Sigmoid colon (tissue), 7 donors: Measurements from ENCODE around the gene SMIM23. TPM values are rescaled to one million over a fixed set of nuclear protein-coding genes. Genes with fewer than 3 reads are reported as not detected.

Source experiments
- DNase-seq: peaks from one replicate; pipeline ENCODE4 v3.0.0-alpha.2; 2019
- H3K27ac ChIP-seq, 4 donors: fragments of 200-600 bp; sonication (generic); one replicate each; pipeline ENCODE4 v1.5.1; 2016 to 2019; ENCODE audit warnings: mild to moderate bottlenecking in 1 of 4
- H3K27me3 ChIP-seq, 3 donors: fragments of 200-600 bp; sonication (generic); one replicate each; pipeline ENCODE4 v1.5.1; 2019; ENCODE audit warnings: mild to moderate bottlenecking in 1 of 3
- H3K36me3 ChIP-seq, 4 donors: fragments of 200-600 bp; sonication (generic); one replicate each; pipeline ENCODE4 v1.5.1; 2016 to 2019
- H3K4me1 ChIP-seq, 4 donors: fragments of 200-600 bp; sonication (generic); one replicate each; pipeline ENCODE4 v1.5.1; 2017 to 2019
- H3K4me3 ChIP-seq, 4 donors: fragments of 200-600 bp; sonication (generic); one replicate each; pipeline ENCODE4 v1.5.1; 2017 to 2019; ENCODE audit warnings: mild to moderate bottlenecking in 2 of 4, moderate library complexity in 1 of 4
- H3K9me3 ChIP-seq, 4 donors: fragments of 200-600 bp in 3 of 4; sonication (generic) in 3 of 4; one replicate each; pipeline versions ENCODE4 v1.5.1 to v1.6.1; 2013 to 2019
- EP300 ChIP-seq, 4 donors: sonication (generic); formaldehyde crosslinking; IDR thresholded peaks; one replicate each; pipeline ENCODE4 v1.6.1; 2017; ENCODE audit warnings: antibody characterized with exemption in 4 of 4
- POLR2A ChIP-seq, 2 donors: fragments of 450-650 bp; IDR thresholded peaks; one replicate each; pipeline ENCODE4 v1.6.1; 2016; ENCODE audit warnings: antibody characterized with exemption in 2 of 2, mild to moderate bottlenecking in 2 of 2, moderate library complexity in 2 of 2
- POLR2AphosphoS5 ChIP-seq, 4 donors: sonication (generic); formaldehyde crosslinking; IDR thresholded peaks; one replicate each; pipeline ENCODE4 v1.6.1; 2017; ENCODE audit warnings: antibody characterized with exemption in 4 of 4
- WGBS, 2 donors: extraction: QIAGEN DNeasy Blood & Tissue Kit; methylation state at CpG; one replicate each; pipeline ENCODE4 v1.1.7; 2013; 5-methylcytosine and 5-hydroxymethylcytosine counted together
- intact Hi-C: fragments of 100-400 bp; cut with DNase I; formaldehyde crosslinking; loops from one replicate; pipeline ENCODE4 v1.15.1; 2023
- polyA plus RNA-seq, 3 donors: library from polyadenylated mRNA; stranded (reverse); fragments of 200-250 nt; gene quantifications; one replicate each; pipeline ENCODE4 v1.2.3, GENCODE V29; 2013
- total RNA-seq, 4 donors: library from RNA; depleted of rRNA; stranded (reverse); fragments of >200 nt; gene quantifications; one replicate each; pipeline ENCODE4 v1.1.0, GENCODE V29; 2016
- TF ChIP-seq, protein P1 (sequence below), 4 experiments: fragments of 450-650 bp in 3 of 4; fragments of 200-600 bp in 1 of 4; IDR thresholded peaks; one replicate each; pipeline ENCODE4 v1.5.1; 2016 to 2019; ENCODE audit warnings: antibody characterized with exemption in 4 of 4, mild to moderate bottlenecking in 3 of 4, moderate library complexity in 2 of 4
- donor health status: healthy with polysubstance abuse.
- donor health status: Bipolar disorder and iron deficiency.
- donor health status: healthy.

SMIM23 gene
- total and polyA plus RNA-seq, 7 donors: not detected

DNA sequence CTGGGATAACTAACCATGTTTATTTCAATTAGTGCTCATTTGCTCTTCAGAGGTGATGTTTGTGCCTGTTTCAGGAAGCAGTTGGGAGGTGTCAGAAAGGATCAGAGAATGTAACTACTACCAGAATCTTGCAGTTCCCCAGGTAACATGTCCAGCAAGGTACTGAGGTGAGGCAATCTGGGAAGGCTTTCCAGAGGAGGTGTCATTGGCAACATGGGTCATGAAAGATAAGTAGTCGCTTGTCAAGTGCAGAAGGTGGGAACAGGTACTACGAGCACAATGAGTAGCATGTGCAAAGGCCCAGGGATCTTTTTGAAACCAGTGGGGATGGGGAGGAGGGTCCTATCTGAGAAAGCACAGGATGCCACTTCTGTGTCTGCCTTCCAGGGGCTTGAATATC is 4.8 kb downstream of the SMIM23 start:
- 92% methylated on average over 2 of the region's 2 CpGs for WGBS, 2 donors
- no peaks in the 10 kb centered on the region for H3K36me3 ChIP-seq
- H3K27me3 ChIP-seq: no peaks in the 10 kb centered on the region
- TF ChIP-seq POLR2A (IDR thresholded peaks at IDR 0.05) (no peak), EP300 (IDR thresholded peaks at IDR 0.05) (no peak), POLR2AphosphoS5 (IDR thresholded peaks at IDR 0.05) (no peak)
- TF ChIP-seq, protein P1, sequence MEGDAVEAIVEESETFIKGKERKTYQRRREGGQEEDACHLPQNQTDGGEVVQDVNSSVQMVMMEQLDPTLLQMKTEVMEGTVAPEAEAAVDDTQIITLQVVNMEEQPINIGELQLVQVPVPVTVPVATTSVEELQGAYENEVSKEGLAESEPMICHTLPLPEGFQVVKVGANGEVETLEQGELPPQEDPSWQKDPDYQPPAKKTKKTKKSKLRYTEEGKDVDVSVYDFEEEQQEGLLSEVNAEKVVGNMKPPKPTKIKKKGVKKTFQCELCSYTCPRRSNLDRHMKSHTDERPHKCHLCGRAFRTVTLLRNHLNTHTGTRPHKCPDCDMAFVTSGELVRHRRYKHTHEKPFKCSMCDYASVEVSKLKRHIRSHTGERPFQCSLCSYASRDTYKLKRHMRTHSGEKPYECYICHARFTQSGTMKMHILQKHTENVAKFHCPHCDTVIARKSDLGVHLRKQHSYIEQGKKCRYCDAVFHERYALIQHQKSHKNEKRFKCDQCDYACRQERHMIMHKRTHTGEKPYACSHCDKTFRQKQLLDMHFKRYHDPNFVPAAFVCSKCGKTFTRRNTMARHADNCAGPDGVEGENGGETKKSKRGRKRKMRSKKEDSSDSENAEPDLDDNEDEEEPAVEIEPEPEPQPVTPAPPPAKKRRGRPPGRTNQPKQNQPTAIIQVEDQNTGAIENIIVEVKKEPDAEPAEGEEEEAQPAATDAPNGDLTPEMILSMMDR (IDR thresholded peaks at IDR 0.05): no peak
- no peak for DNase-seq
- intact Hi-C loops: no loop called here
- H3K4me3 ChIP-seq: no peak overlapping the region
- no peaks in the 10 kb centered on the region for H3K4me1 ChIP-seq
- H3K27ac ChIP-seq: no peak overlapping the region
- H3K9me3 ChIP-seq: no peaks in the 10 kb centered on the region

DNA sequence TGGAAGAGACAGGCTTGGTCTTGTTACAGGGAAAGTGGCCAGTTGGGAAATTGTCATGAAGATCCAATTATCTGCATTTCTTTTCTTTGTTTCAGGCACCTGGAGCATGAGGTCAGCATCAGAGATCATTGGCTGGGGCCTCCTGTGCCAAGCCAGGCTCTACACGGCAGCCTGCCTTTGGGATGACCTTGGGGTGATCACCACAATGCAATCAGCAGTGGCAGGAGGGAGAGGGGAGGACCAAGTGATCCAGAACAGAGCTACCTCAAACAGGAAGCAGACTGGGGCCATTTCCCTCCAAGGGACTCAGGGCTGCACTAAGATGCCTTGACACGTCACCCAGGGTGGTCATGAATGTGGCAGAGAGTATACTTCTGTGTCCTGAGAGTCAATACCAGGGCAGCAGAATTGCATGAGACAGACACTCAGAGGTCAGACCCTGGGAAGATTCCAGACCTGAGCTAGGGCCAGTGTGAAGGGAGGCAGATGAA is 8.9 kb downstream of the SMIM23 start:
- intact Hi-C loops: no loop called here
- H3K4me1 ChIP-seq: no peaks in the 10 kb centered on the region
- no peaks in the 10 kb centered on the region for H3K27me3 ChIP-seq
- no peaks in the 10 kb centered on the region for H3K36me3 ChIP-seq
- 66 to 79% methylated on average over 2 of the region's 2 CpGs for WGBS, 2 donors
- no peak overlapping the region for H3K27ac ChIP-seq
- no peak overlapping the region for H3K4me3 ChIP-seq
- DNase-seq: no peak
- no peaks in the 10 kb centered on the region for H3K9me3 ChIP-seq
- TF ChIP-seq EP300 (IDR thresholded peaks at IDR 0.05) (no peak), POLR2A (IDR thresholded peaks at IDR 0.05) (no peak), POLR2AphosphoS5 (IDR thresholded peaks at IDR 0.05) (no peak)
- TF ChIP-seq, protein P1 (IDR thresholded peaks at IDR 0.05): no peak

DNA sequence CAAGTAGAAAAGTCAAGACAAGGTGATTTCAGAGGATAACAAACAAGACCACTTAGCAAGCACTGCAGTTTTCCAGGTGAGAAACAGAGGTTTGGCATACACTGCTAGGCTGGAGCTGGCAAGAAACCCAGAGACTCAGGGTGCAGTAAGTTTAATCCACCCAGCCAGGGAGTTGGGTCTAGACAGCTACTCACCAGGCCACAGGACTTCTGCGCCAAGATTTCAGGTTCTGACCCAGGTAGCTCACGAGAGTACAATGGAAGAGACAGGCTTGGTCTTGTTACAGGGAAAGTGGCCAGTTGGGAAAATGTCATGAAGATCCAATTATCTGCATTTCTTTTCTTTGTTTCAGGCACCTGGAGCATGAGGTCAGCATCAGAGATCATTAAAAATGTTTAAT is 9.8 kb downstream of the SMIM23 start:
- H3K36me3 ChIP-seq: no peaks in the 10 kb centered on the region

DNA sequence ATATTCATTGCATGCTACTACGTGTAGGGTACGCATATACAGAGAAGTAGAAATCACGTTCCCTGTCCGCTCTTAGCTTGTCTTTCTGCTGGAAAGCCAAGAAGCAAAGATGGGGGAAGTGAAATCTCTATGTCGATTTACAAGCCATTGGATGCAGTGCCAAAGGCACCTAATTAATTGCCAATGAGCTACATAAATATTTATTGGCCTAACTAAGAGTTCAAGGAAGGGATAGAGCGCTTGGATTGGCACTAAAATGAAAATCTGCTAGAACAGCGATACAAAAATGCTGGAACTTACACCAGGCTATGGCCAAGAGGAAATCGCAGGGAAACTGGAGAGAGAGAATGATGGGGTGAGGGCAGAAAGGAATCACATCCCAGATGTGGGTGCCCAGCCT is 10.8 kb downstream of the SMIM23 start:
- Histone ChIP-seq H3K36me3 (no peaks in the 10 kb centered on the region), H3K9me3 (no peaks in the 10 kb centered on the region), H3K4me1 (no peaks in the 10 kb centered on the region), H3K4me3 (no peak overlapping the region), H3K27me3 (no peaks in the 10 kb centered on the region), H3K27ac (no peak overlapping the region)
- WGBS, 2 donors: 89 to 91% methylated on average over 8 of the region's 8 CpGs
- DNase-seq: no peak
- no peak for TF ChIP-seq EP300 (IDR thresholded peaks at IDR 0.05)
- TF ChIP-seq, protein P1 (IDR thresholded peaks at IDR 0.05): no peak
- TF ChIP-seq POLR2A (IDR thresholded peaks at IDR 0.05): no peak
- intact Hi-C loops: no loop called here

More for the DNA sequence above, 9.8 kb downstream of the SMIM23 start:
- intact Hi-C loops: no loop called here
- no peak overlapping the region for H3K4me3 ChIP-seq
- WGBS, 2 donors: 91 to 92% methylated on average over 2 of the region's 2 CpGs
- DNase-seq: no peak
- H3K27me3 ChIP-seq: no peaks in the 10 kb centered on the region
- H3K27ac ChIP-seq: no peak overlapping the region
- no peaks in the 10 kb centered on the region for H3K9me3 ChIP-seq
- H3K4me1 ChIP-seq: no peaks in the 10 kb centered on the region
- TF ChIP-seq, protein P1 (IDR thresholded peaks at IDR 0.05): no peak
- TF ChIP-seq POLR2A (IDR thresholded peaks at IDR 0.05) (no peak), POLR2AphosphoS5 (IDR thresholded peaks at IDR 0.05) (no peak), EP300 (IDR thresholded peaks at IDR 0.05) (no peak)

DNA sequence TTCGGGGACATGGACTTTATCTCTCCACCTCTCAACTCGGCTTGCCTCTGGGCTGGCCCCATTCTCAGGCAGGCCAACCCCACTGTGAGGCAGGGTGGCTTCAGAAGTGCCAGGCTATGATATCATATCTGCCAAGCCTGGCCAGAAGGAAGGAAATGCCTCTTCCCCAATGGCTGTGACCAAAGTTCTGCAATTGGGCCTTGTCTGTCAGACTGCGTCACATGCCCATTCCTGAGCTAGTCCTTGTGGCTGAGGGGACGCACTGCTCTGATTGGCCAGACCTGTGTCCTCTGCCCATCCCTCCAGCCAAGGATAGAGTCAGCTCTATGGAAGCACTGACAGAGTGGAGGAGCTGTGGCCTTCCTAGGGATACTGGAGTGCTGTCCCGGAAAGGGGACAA is 11.9 kb downstream of the SMIM23 start:
- no peaks in the 10 kb centered on the region for H3K36me3 ChIP-seq
- no peak for DNase-seq
- intact Hi-C loops: no loop called here
- no peaks in the 10 kb centered on the region for H3K4me1 ChIP-seq
- no peaks in the 10 kb centered on the region for H3K9me3 ChIP-seq
- H3K4me3 ChIP-seq: no peak overlapping the region
- H3K27ac ChIP-seq: no peak overlapping the region
- WGBS, 2 donors: 84 to 90% methylated on average over 5 of the region's 5 CpGs
- H3K27me3 ChIP-seq: no peaks in the 10 kb centered on the region
- TF ChIP-seq, protein P1 (IDR thresholded peaks at IDR 0.05): no peak
- TF ChIP-seq EP300 (IDR thresholded peaks at IDR 0.05) (no peak), POLR2A (IDR thresholded peaks at IDR 0.05) (no peak), POLR2AphosphoS5 (IDR thresholded peaks at IDR 0.05) (no peak)
